HepG2 (cell line): ENCODE data around the gene PNPLA3. TPM values are rescaled to one million over a fixed set of nuclear protein-coding genes. Genes with fewer than 3 reads are reported as not detected.
"Not testable (repeated sequence)": the region's sequence is repeated elsewhere in the genome, so short reads cannot be mapped to it uniquely, and the experiment has no call there.

Experiments used
- ATAC-seq: fragments of 200-7000 bp; cut with Tn5 transposase; 3 replicates; pipeline ENCODE4 v1.9.1; 2020; ENCODE audit warnings: mild to moderate bottlenecking, moderate library complexity
- BruUV-seq: library from RNA; stranded (reverse); fragments of 400-500 nt; replicated peaks from 2 replicates; lab custom pipeline; 2021; lab: Mats Ljungman, UMichigan
- CTCF ChIA-PET: fragments of 300-600 bp; formaldehyde crosslinking; extraction: SDS; loops from one replicate; lab custom pipeline; 2021; ENCODE audit warnings: low total read pairs, inconsistent platforms, low intra/inter-chr PET ratio; lab: Yijun Ruan, JAX
- POLR2A ChIA-PET: fragments of 350-600 bp; sonication (Branson Sonifier 250); formaldehyde crosslinking; loops from one replicate; lab custom pipeline; 2020; ENCODE audit warnings: antibody characterized with exemption, inconsistent platforms; lab: Yijun Ruan, JAX
- DNase-seq: peaks from one replicate; pipeline ENCODE4 v3.0.0-alpha.2; 2015; ENCODE audit warnings: low spot score
- FAIRE-seq: peaks from 3 replicates; lab custom pipeline; 2011; peaks lifted over from hg19 to GRCh38; lab: Jason Lieb, UNC
- H2AFZ ChIP-seq: one replicate; pipeline ENCODE4 v1.6.1; 2011; ENCODE audit warnings: low read length, inconsistent platforms
- H3K27ac ChIP-seq: fragments of 300-600 bp; 3 replicates; pipeline ENCODE4 v1.8.0; 2011; ENCODE audit warnings: mixed run types, mild to moderate bottlenecking, mixed read lengths, low read length, inconsistent platforms; ENCODE audit not compliant: insufficient read depth; ENCODE audit errors: extremely low read length
- H3K27me3 ChIP-seq, 2 experiments: fragments of 200-600 bp in 1 of 2; 2 replicates in 1 of 2; 3 replicates in 1 of 2; pipeline versions ENCODE4 v1.6.0 to v1.8.0; 2011; ENCODE audit warnings: low read length in 2 of 2, mild to moderate bottlenecking in 2 of 2, moderate library complexity in 2 of 2, inconsistent platforms in 1 of 2; ENCODE audit not compliant: insufficient read depth in 2 of 2, control insufficient read depth in 1 of 2
- H3K36me3 ChIP-seq, 2 experiments: fragments of 200-600 bp in 1 of 2; replicated peaks in 1 of 2; 2 replicates in 1 of 2; 3 replicates in 1 of 2; pipeline versions ENCODE4 v1.5.1 to v1.8.0; 2011; ENCODE audit warnings: low read length in 2 of 2, inconsistent platforms in 1 of 2; ENCODE audit not compliant: insufficient read depth in 2 of 2, control insufficient read depth in 1 of 2
- H3K4me1 ChIP-seq: 2 replicates; pipeline ENCODE4 v1.5.1; 2012; ENCODE audit warnings: low read length, inconsistent platforms; ENCODE audit not compliant: insufficient read depth
- H3K4me2 ChIP-seq: 2 replicates; pipeline ENCODE4 v1.6.0; 2011; ENCODE audit warnings: low read depth, low read length, inconsistent platforms
- H3K4me3 ChIP-seq, 3 experiments: fragments of 200-600 bp in 1 of 3; sonication (generic), shearing (Covaris generic) in 1 of 3; replicated peaks in 1 of 3; 2 replicates each; pipeline ENCODE4 v1.5.1; 2011 to 2016; ENCODE audit warnings: low read length in 3 of 3, inconsistent platforms in 2 of 3, low read depth in 2 of 3, mild to moderate bottlenecking in 2 of 3, control low read depth in 1 of 3, mixed read lengths in 1 of 3; ENCODE audit not compliant: insufficient read depth in 1 of 3
- H3K79me2 ChIP-seq: one replicate; pipeline ENCODE4 v1.6.1; 2011; ENCODE audit warnings: low read length, inconsistent platforms; ENCODE audit not compliant: insufficient read depth
- H3K9ac ChIP-seq: 2 replicates; pipeline ENCODE4 v1.6.0; 2011; ENCODE audit warnings: mild to moderate bottlenecking, low read depth, low read length, inconsistent platforms; ENCODE audit not compliant: insufficient read depth
- H3K9me3 ChIP-seq: 2 replicates; pipeline ENCODE4 v1.5.1; 2012; ENCODE audit warnings: mild to moderate bottlenecking, low read length
- H4K20me1 ChIP-seq: 2 replicates; pipeline ENCODE4 v1.6.0; 2011; ENCODE audit warnings: inconsistent platforms, mild to moderate bottlenecking, low read length, moderate library complexity; ENCODE audit not compliant: insufficient read depth
- AKNA ChIP-seq: sonication (generic); formaldehyde crosslinking; IDR thresholded peaks from 2 replicates; pipeline ENCODE4 v1.4.0; 2020; ENCODE audit warnings: missing genetic modification reagents, borderline replicate concordance
- DMTF1 ChIP-seq: sonication (generic); formaldehyde crosslinking; IDR thresholded peaks from 2 replicates; pipeline ENCODE4 v1.4.0; 2020; ENCODE audit warnings: mild to moderate bottlenecking, missing genetic modification reagents
- GPN1 ChIP-seq: sonication (generic); formaldehyde crosslinking; IDR thresholded peaks from 2 replicates; pipeline ENCODE4 v1.5.1; 2020; ENCODE audit warnings: missing genetic modification reagents, borderline replicate concordance
- THAP11 ChIP-seq: IDR thresholded peaks from 2 replicates; pipeline ENCODE4 v1.6.1; 2016; ENCODE audit warnings: missing biosample characterization, missing genetic modification reagents
- ZSCAN12 ChIP-seq: sonication (generic); formaldehyde crosslinking; IDR thresholded peaks from 2 replicates; pipeline ENCODE4 v1.9.0; 2021; ENCODE audit warnings: mild to moderate bottlenecking, missing genetic modification reagents
- WGBS: methylation state at CpG from one replicate; pipeline ENCODE4 v1.1.6; 2017; ENCODE audit warnings: low lambda C conversion rate; 5-methylcytosine and 5-hydroxymethylcytosine counted together
- in situ Hi-C: cut with HindIII; loops from 2 replicates; pipeline ENCODE4 v1.10.0; 2017; ENCODE audit warnings: low pct_unique_long_range_greater_than_20kb; ENCODE audit not compliant: extremely low pct_ligation_motif_present
- intact Hi-C: fragments of 100-400 bp; cut with micrococcal nuclease; formaldehyde crosslinking; loops from one replicate; pipeline ENCODE4 v1.10.0; 2022; ENCODE audit not compliant: unreplicated experiment
- polyA plus RNA-seq, 8 experiments: library from polyadenylated mRNA; depleted of rRNA in 3 of 8; stranded (reverse) in 7 of 8; unstranded in 1 of 8; fragments of >200 nt; fragmentation: Illumina TruSeq in 4 of 8; extraction: Trizol in 4 of 8; gene quantifications; 2 replicates each; pipeline versions ENCODE4 v1.2.1 to v1.2.3, GENCODE V29; 2011 to 2016; ENCODE audit warnings: low read depth in 4 of 8, missing spikeins in 1 of 8, mixed read lengths in 1 of 8; ENCODE audit not compliant: insufficient read depth in 1 of 8
- total RNA-seq, 5 experiments: library from RNA; depleted of rRNA; stranded (reverse); fragments of >200 nt; fragmentation: Illumina TruSeq; extraction: Trizol; gene quantifications; 2 replicates each; pipeline ENCODE4 v1.2.3, GENCODE V29; 2016; ENCODE audit warnings: low read depth in 1 of 5

Gene PNPLA3
- total and polyA plus RNA-seq, 2 of the 13 experiments (the other 11 are each of a cell fraction or from before 2014, with no cell fraction given), result 16.9 to 19.8 TPM

GRCh38 chr22:43901976-43902643 lies 21.5 kb upstream of the PNPLA3 start:
- H3K4me1 ChIP-seq, result no peaks in the 10 kb centered on the region
- H2AFZ ChIP-seq, result no peak overlapping the region
- H3K4me3 ChIP-seq, result no peak overlapping the region
- ATAC-seq (no peak), FAIRE-seq (no peak), DNase-seq (no peak)
- BruUV-seq, result no TSS peak
- H3K9ac ChIP-seq, result no peak overlapping the region
- H4K20me1 ChIP-seq, result no peaks in the 10 kb centered on the region
- no peak for TF ChIP-seq ZSCAN12 (CRISPR knock-in tag)
- TF ChIP-seq AKNA, result no peak
- TF ChIP-seq DMTF1, result no peak
- no peak for TF ChIP-seq GPN1
- no peak for TF ChIP-seq THAP11 (CRISPR knock-in tag)
- H3K27me3 ChIP-seq, result peaks cover 1 to 25% of the 10 kb centered on the region in 2 experiments; a peak in 4 of 5 replicates
- H3K79me2 ChIP-seq, result no peaks in the 10 kb centered on the region
- ChIA-PET POLR2A (no interaction called here), CTCF (no interaction called here)
- intact Hi-C loops, result no loop called here
- H3K27ac ChIP-seq, result no peak overlapping the region
- no peaks in the 10 kb centered on the region for H3K9me3 ChIP-seq
- no peak overlapping the region for H3K4me2 ChIP-seq
- H3K36me3 ChIP-seq, result no peaks in the 10 kb centered on the region
- in situ Hi-C loops, result no loop called here
- 38% methylated on average over 5 of the region's 5 CpGs for WGBS

GRCh38 chr22:43903033-43903432 lies 20.6 kb upstream of the PNPLA3 start:
- H3K4me1 ChIP-seq, H3K79me2 ChIP-seq, DNase-seq, BruUV-seq, H3K4me2 ChIP-seq, CTCF ChIA-PET, H3K36me3 ChIP-seq, H3K9me3 ChIP-seq, H3K4me3 ChIP-seq, H2AFZ ChIP-seq, H3K9ac ChIP-seq, POLR2A ChIA-PET, FAIRE-seq, intact Hi-C loops, H3K27ac ChIP-seq, ATAC-seq, in situ Hi-C loops, H4K20me1 ChIP-seq: not testable (repeated sequence)
- peaks cover 1 to 21% of the 10 kb centered on the region in 2 experiments; a peak in 4 of 5 replicates for H3K27me3 ChIP-seq
- WGBS, result 43% methylated on average over 10 of the region's 12 CpGs
